ENCODE measurements around the gene PHACTR2. TPM values are rescaled to one million over a fixed set of nuclear protein-coding genes. Genes with fewer than 3 reads are reported as not detected.

PHACTR2 gene
- total and polyA plus RNA-seq, 10 of the 15 experiments (the other 5 are each of a cell fraction or from before 2014, with no cell fraction given), result 1.4 to 19.1 (median 5.3) TPM

GRCh38 chr6:143844006-143844405 lies 166.2 kb downstream of the PHACTR2 start:
- Histone ChIP-seq H3K4me2 (ENCODE audit: control insufficient read depth, insufficient read depth) (peak overlapping the region; percentile 64), H3K9me3 (replicated peaks; ENCODE audit: control insufficient read depth, insufficient read depth, low read length) (no peaks in the 10 kb centered on the region; the same call in 2 of the 3 replicates), H3K27me3 (replicated peaks in 1 of 2; ENCODE audit: control insufficient read depth in 2 of 2, insufficient read depth in 2 of 2, low read length in 1 of 2) (no peaks in the 10 kb centered on the region), H3K4me1 (ENCODE audit: control insufficient read depth, insufficient read depth, low read length) (no peaks in the 10 kb centered on the region), H4K20me1 (ENCODE audit: control insufficient read depth, insufficient read depth) (no peaks in the 10 kb centered on the region), H3K79me2 (ENCODE audit: control insufficient read depth, insufficient read depth, low read length) (peaks cover 23% of the 10 kb centered on the region), H3K4me3 (peak overlapping the region; percentile 88), H3K27ac (ENCODE audit: control insufficient read depth, insufficient read depth) (peak overlapping the region; percentile 78), H3K36me3 (ENCODE audit: control insufficient read depth in 2 of 2, insufficient read depth in 2 of 2, low read length in 1 of 2) (peaks cover 5 to 13% of the 10 kb centered on the region in 2 experiments), H3K9ac (ENCODE audit: control insufficient read depth, insufficient read depth, low read length) (peak overlapping the region; percentile 93), H2AFZ (ENCODE audit: control insufficient read depth, low read depth, low read length) (peak overlapping the region; percentile 91; the same call in 1 of the 2 replicates)
- peak; percentile 41 for FAIRE-seq
- in situ Hi-C loops (cut with MboI), result no loop called here
- no peak for DNase-seq (ENCODE audit: low read depth, low spot score)
- intact Hi-C loops (cut with micrococcal nuclease; ENCODE audit: unreplicated experiment), result loop anchor here (5.0 kb wide), 3 partner anchors 267 to 392 kb away; partner anchors contain the start of genes ADAT2, FUCA2 and PEX3
- no TSS peak for BruUV-seq (replicated peaks)
- CTCF ChIA-PET, result interaction anchor here (0.7 to 3.7 kb wide), 7 partner anchors 9 to 331 kb away, joined by 3 to 11 read pairs (median 4); no protein-coding TSS in a partner anchor
- RAD21 ChIA-PET (ENCODE audit: unreplicated experiment), result interaction anchor here (0.8 to 1.5 kb wide), 3 partner anchors 80 to 99 kb away, joined by 3 to 4 read pairs (median 3); no protein-coding TSS in a partner anchor
- ATAC-seq, result peak; percentile 18; the same call in 2 of the 3 replicates
- WGBS (ENCODE audit: insufficient coverage, insufficient replicate concordance, low lambda C conversion rate, missing lambda C conversion rate), result 0% methylated on average over 4 of the region's 4 CpGs
- SMC1A ChIA-PET (ENCODE audit: uncharacterized antibody, unreplicated experiment), result interaction anchor here (0.9 to 3.0 kb wide), 10 partner anchors 9 to 337 kb away, joined by 3 to 8 read pairs (median 4); no protein-coding TSS in a partner anchor
- POLR2A ChIA-PET, result interaction anchor here (1.4 kb wide), 1 partner anchor 14 kb away, joined by 3 read pairs; no protein-coding TSS in a partner anchor
- TF ChIP-seq SPI1 (IDR thresholded peaks at IDR 0.05; ENCODE audit: borderline replicate concordance, insufficient read depth, low read depth, low read length) (peak; percentile 52; the same call in 1 of the 2 replicates), MLLT1 (IDR thresholded peaks at IDR 0.05) (no peak)

GRCh38 chr6:143845033-143845432 lies 167.3 kb downstream of the PHACTR2 start:
- ChIA-PET RAD21 (ENCODE audit: unreplicated experiment) (no interaction called here), SMC1A (ENCODE audit: uncharacterized antibody, unreplicated experiment) (interaction anchor here (0.8 to 3.0 kb wide), 4 partner anchors 8 to 209 kb away, joined by 3 to 8 read pairs (median 5); no protein-coding TSS in a partner anchor), CTCF (interaction anchor here (1.0 to 3.7 kb wide), 4 partner anchors 10 to 332 kb away, joined by 3 to 11 read pairs (median 4); no protein-coding TSS in a partner anchor), POLR2A (no interaction called here)
- Histone ChIP-seq H3K4me1 (ENCODE audit: control insufficient read depth, insufficient read depth, low read length) (no peaks in the 10 kb centered on the region), H2AFZ (ENCODE audit: control insufficient read depth, low read depth, low read length) (no peak overlapping the region), H3K9me3 (replicated peaks; ENCODE audit: control insufficient read depth, insufficient read depth, low read length) (no peaks in the 10 kb centered on the region; the same call in 2 of the 3 replicates), H4K20me1 (ENCODE audit: control insufficient read depth, insufficient read depth) (no peaks in the 10 kb centered on the region), H3K79me2 (ENCODE audit: control insufficient read depth, insufficient read depth, low read length) (peaks cover 23% of the 10 kb centered on the region), H3K27ac (ENCODE audit: control insufficient read depth, insufficient read depth) (no peak overlapping the region), H3K4me3 (0 out of 2 replicates have a peak overlapping the region, but pooled peaks have one; percentile 5), H3K27me3 (replicated peaks in 1 of 2; ENCODE audit: control insufficient read depth in 2 of 2, insufficient read depth in 2 of 2, low read length in 1 of 2) (no peaks in the 10 kb centered on the region), H3K9ac (ENCODE audit: control insufficient read depth, insufficient read depth, low read length) (no peak overlapping the region), H3K4me2 (ENCODE audit: control insufficient read depth, insufficient read depth) (peak overlapping the region; percentile 41), H3K36me3 (ENCODE audit: control insufficient read depth in 2 of 2, insufficient read depth in 2 of 2, low read length in 1 of 2) (peaks cover 8 to 20% of the 10 kb centered on the region in 2 experiments)
- no peak for FAIRE-seq
- in situ Hi-C loops (cut with MboI) (no loop called here), intact Hi-C loops (cut with micrococcal nuclease; ENCODE audit: unreplicated experiment) (no loop called here)
- DNase-seq (ENCODE audit: low read depth, low spot score), result no peak
- no TSS peak for BruUV-seq (replicated peaks)
- 97% methylated on average over 5 of the region's 5 CpGs for WGBS (ENCODE audit: insufficient coverage, insufficient replicate concordance, low lambda C conversion rate, missing lambda C conversion rate)
- TF ChIP-seq IRF3 (IDR thresholded peaks at IDR 0.05), result no peak
- TF ChIP-seq SUZ12 (IDR thresholded peaks at IDR 0.05; ENCODE audit: unreplicated experiment), result no peak
- no peak for TF ChIP-seq ZBED1 (IDR thresholded peaks at IDR 0.05; ENCODE audit: borderline replicate concordance)
- TF ChIP-seq ATF2 (IDR thresholded peaks at IDR 0.05; ENCODE audit: low read length), result no peak
- TF ChIP-seq CEBPZ (IDR thresholded peaks at IDR 0.05; ENCODE audit: low read depth, low read length), result no peak
- no peak for TF ChIP-seq SMAD5 (IDR thresholded peaks at IDR 0.05; ENCODE audit: low read depth)
- ATAC-seq, result no peak
